GM12892 (cell line): Measurements from ENCODE around the gene KRTAP5-2.

Source experiments
- POLR2AphosphoS5 ChIP-seq: IDR thresholded peaks from 2 replicates; pipeline ENCODE4 v1.6.1; 2011; ENCODE audit warnings: low read depth, low read length, control low read depth
- TAF1 ChIP-seq: IDR thresholded peaks from 2 replicates; pipeline ENCODE4 v1.6.1; 2011; ENCODE audit warnings: low read depth, mild to moderate bottlenecking, control low read depth, low read length, borderline replicate concordance

DNA sequence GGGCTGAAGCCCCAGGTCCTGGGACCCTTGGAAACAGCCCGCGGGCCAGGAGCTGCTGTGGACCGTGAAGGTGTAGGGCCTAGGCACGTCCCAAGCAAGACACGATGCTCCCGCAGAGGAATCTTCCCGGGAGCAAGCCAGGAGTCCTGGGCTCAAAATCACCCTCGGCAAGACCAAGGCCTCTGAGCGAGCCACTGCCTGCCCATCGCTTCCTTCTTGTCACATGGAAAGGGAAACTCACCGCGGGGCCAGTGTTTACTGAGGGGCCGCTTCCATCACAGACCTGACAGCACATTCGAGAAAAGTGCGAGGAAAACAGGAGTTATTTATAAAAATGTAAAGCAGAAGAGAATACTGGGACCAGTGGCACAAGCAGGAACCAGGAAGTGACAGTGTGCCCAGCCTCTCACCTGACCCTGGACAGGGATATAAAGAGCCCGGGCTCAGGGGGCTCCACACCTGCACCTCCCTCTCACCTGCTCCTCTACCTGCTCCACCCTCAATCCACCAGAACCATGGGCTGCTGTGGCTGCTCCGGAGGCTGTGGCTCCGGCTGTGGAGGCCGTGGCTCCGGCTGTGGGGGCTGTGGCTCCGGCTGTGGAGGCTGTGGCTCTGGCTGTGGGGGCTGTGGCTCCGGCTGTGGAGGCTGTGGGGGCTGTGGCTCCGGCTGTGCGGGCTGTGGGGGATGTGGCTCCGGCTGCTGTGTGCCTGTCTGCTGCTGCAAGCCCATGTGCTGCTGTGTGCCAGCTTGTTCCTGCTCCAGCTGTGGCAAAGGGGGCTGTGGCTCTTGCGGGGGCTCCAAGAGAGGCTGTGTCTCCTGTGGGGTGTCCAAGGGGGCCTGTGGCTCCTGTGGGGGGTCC is 31.5 kb upstream of the KRTAP5-2 start, which contains the start of gene KRTAP5-5:
- TF ChIP-seq POLR2AphosphoS5, result no peak
- no peak for TF ChIP-seq TAF1
